GM12878 (cell line): ENCODE data around the gene TUBGCP2. TPM values are rescaled to one million over a fixed set of nuclear protein-coding genes. Genes with fewer than 3 reads are reported as not detected.
A peak's percentile ranks its signal among the peaks of the same experiment; 100 is the strongest.

Experiments
- BCL11A ChIP-seq: IDR thresholded peaks from 2 replicates; pipeline ENCODE4 v1.6.1; 2011; ENCODE audit warnings: low read depth, low read length
- CREB1 ChIP-seq: IDR thresholded peaks from 2 replicates; pipeline ENCODE4 v1.6.1; 2012; ENCODE audit warnings: low read depth, mild to moderate bottlenecking, inconsistent platforms
- ELK1 ChIP-seq: IDR thresholded peaks from 2 replicates; pipeline ENCODE4 v1.6.1; 2012; ENCODE audit warnings: low read depth, low read length, improper control_type of control experiment
- EP300 ChIP-seq, 2 experiments: fragments of 150-350 bp in 1 of 2; IDR thresholded peaks; 2 replicates each; pipeline ENCODE4 v1.6.1; 2011 to 2012; ENCODE audit warnings: low read depth in 2 of 2, low read length in 2 of 2, borderline replicate concordance in 1 of 2, improper control_type of control experiment in 1 of 2, inconsistent platforms in 1 of 2; ENCODE audit not compliant: control insufficient read depth in 1 of 2
- FOXM1 ChIP-seq: IDR thresholded peaks from 2 replicates; pipeline ENCODE4 v1.6.1; 2012; ENCODE audit warnings: low read depth, mild to moderate bottlenecking, inconsistent platforms, low read length, moderate library complexity
- GABPA ChIP-seq: IDR thresholded peaks from 2 replicates; pipeline ENCODE4 v1.6.1; 2014; ENCODE audit warnings: antibody characterized with exemption, low read depth, mild to moderate bottlenecking, inconsistent platforms
- GATAD2B ChIP-seq: fragments of 450-650 bp; conservative IDR thresholded peaks from 2 replicates; pipeline ENCODE4 v1.6.1; 2017; ENCODE audit warnings: low read depth, mild to moderate bottlenecking, moderate library complexity
- HDAC6 ChIP-seq: fragments of 200-600 bp; sonication (generic); IDR thresholded peaks from one replicate; pipeline ENCODE4 v1.8.0; 2017; ENCODE audit warnings: antibody characterized with exemption; ENCODE audit not compliant: unreplicated experiment
- JUND ChIP-seq: IDR thresholded peaks from 2 replicates; pipeline ENCODE4 v1.6.1; 2012; ENCODE audit warnings: low read depth, mild to moderate bottlenecking, low read length, improper control_type of control experiment, moderate library complexity
- MXI1 ChIP-seq: fragments of 150-350 bp; IDR thresholded peaks from 2 replicates; pipeline ENCODE4 v1.6.1; 2011; ENCODE audit warnings: low read depth, mild to moderate bottlenecking, inconsistent platforms, low read length, improper control_type of control experiment
- NFIC ChIP-seq: IDR thresholded peaks from 2 replicates; pipeline ENCODE4 v1.6.1; 2012; ENCODE audit warnings: low read depth, mild to moderate bottlenecking, inconsistent platforms, low read length, moderate library complexity
- NR2F1 ChIP-seq: fragments of 450-650 bp; conservative IDR thresholded peaks from 2 replicates; pipeline ENCODE4 v1.6.1; 2017; ENCODE audit warnings: mild to moderate bottlenecking
- POLR2A ChIP-seq: IDR thresholded peaks from 2 replicates; pipeline ENCODE4 v1.6.1; 2011; ENCODE audit warnings: low read depth, mild to moderate bottlenecking, low read length
- POU2F2 ChIP-seq: IDR thresholded peaks from 3 replicates; pipeline ENCODE4 v1.6.1; 2011; ENCODE audit warnings: low read depth, mild to moderate bottlenecking, low read length, borderline replicate concordance
- RB1 ChIP-seq: fragments of 450-650 bp; formaldehyde crosslinking; IDR thresholded peaks from 2 replicates; pipeline ENCODE4 v1.6.1; 2017; ENCODE audit warnings: mild to moderate bottlenecking, borderline replicate concordance
- RFX5 ChIP-seq: IDR thresholded peaks from 2 replicates; pipeline ENCODE4 v1.6.1; 2011; ENCODE audit warnings: low read depth, low read length, improper control_type of control experiment
- RUNX3 ChIP-seq: IDR thresholded peaks from 2 replicates; pipeline ENCODE4 v1.6.1; 2012; ENCODE audit warnings: low read length, inconsistent platforms
- SIN3A ChIP-seq: IDR thresholded peaks from 2 replicates; pipeline ENCODE4 v1.6.1; 2012; ENCODE audit warnings: low read depth, low read length, improper control_type of control experiment
- SIX5 ChIP-seq: IDR thresholded peaks from 2 replicates; pipeline ENCODE4 v1.6.1; 2011; ENCODE audit warnings: mild to moderate bottlenecking, low read depth, low read length, moderate library complexity; ENCODE audit not compliant: severe bottlenecking
- SKIL ChIP-seq: fragments of 450-650 bp; IDR thresholded peaks from 2 replicates; pipeline ENCODE4 v1.6.1; 2017; ENCODE audit warnings: mild to moderate bottlenecking, low read depth, inconsistent platforms; ENCODE audit not compliant: poor library complexity, severe bottlenecking
- SMARCA5 ChIP-seq: fragments of 450-650 bp; IDR thresholded peaks from 2 replicates; pipeline ENCODE4 v1.6.1; 2017; ENCODE audit warnings: mild to moderate bottlenecking
- SP1 ChIP-seq: IDR thresholded peaks from one replicate; pipeline ENCODE4 v1.6.1; 2011; ENCODE audit warnings: low read depth, low read length
- STAT3 ChIP-seq: IDR thresholded peaks from 2 replicates; pipeline ENCODE4 v1.6.1; 2011; ENCODE audit warnings: low read depth, low read length, improper control_type of control experiment
- TAF1 ChIP-seq: IDR thresholded peaks from 2 replicates; pipeline ENCODE4 v1.6.1; 2011; ENCODE audit warnings: mild to moderate bottlenecking, low read depth, low read length, borderline replicate concordance
- TCF3 ChIP-seq: IDR thresholded peaks from 2 replicates; pipeline ENCODE4 v1.6.1; 2012; ENCODE audit warnings: low read depth, mild to moderate bottlenecking, low read length, borderline replicate concordance; ENCODE audit not compliant: insufficient read depth
- ZNF207 ChIP-seq: fragments of 450-650 bp; IDR thresholded peaks from 2 replicates; pipeline ENCODE4 v1.6.1; 2014; ENCODE audit warnings: antibody characterized with exemption, mild to moderate bottlenecking, borderline replicate concordance
- polyA plus RNA-seq, 11 experiments: library from polyadenylated mRNA; depleted of rRNA in 4 of 11; unstranded in 6 of 11; stranded (reverse) in 5 of 11; fragments of >200 nt; fragmentation: Nextera tagmentation in 4 of 11; fragmentation: Illumina TruSeq in 1 of 11; extraction: Ambion mirVana in 4 of 11; extraction: Trizol in 1 of 11; gene quantifications; 1 replicate in 1 of 11; 2 replicates in 10 of 11; pipeline versions ENCODE4 v1.2.1 to v1.2.3, GENCODE V29; 2011 to 2016; ENCODE audit warnings: inconsistent platforms in 2 of 11, missing spikeins in 2 of 11, low read depth in 1 of 11
- total RNA-seq, 4 experiments: library from RNA; depleted of rRNA in 3 of 4; stranded (reverse); fragments of >200 nt in 3 of 4; fragmentation: Illumina TruSeq in 1 of 4; extraction: Trizol in 1 of 4; gene quantifications; 2 replicates each; pipeline versions ENCODE4 v1.2.1 to v1.2.3, GENCODE V29; 2013 to 2021
- TF ChIP-seq, protein P1 (sequence below), 3 experiments: IDR thresholded peaks in 2 of 3; conservative IDR thresholded peaks in 1 of 3; 2 replicates each; pipeline ENCODE4 v1.5.1; 2011; ENCODE audit warnings: low read depth in 3 of 3, low read length in 3 of 3, mild to moderate bottlenecking in 3 of 3, control low read depth in 2 of 3, moderate library complexity in 2 of 3, inconsistent platforms in 1 of 3, mixed read lengths in 1 of 3; ENCODE audit not compliant: control insufficient read depth in 2 of 3, insufficient read depth in 1 of 3; ENCODE audit errors: extremely low read depth in 1 of 3

The TUBGCP2 gene
- total and polyA plus RNA-seq, 10 of the 15 experiments (the other 5 are each of a cell fraction or from before 2014, with no cell fraction given): 4.8 to 47.1 (median 34.7) TPM

GRCh38 chr10:133308421-133309099 is at the start of gene TUBGCP2, which contains the start of gene ZNF511 (continued):
- TF ChIP-seq NFIC: no peak
- 0 out of 2 replicates have a peak, but pooled peaks have one; percentile 46 for TF ChIP-seq TCF3
- TF ChIP-seq JUND: no peak
- peak; percentile 84 for TF ChIP-seq GABPA
- TF ChIP-seq BCL11A: no peak
- TF ChIP-seq, protein P1, sequence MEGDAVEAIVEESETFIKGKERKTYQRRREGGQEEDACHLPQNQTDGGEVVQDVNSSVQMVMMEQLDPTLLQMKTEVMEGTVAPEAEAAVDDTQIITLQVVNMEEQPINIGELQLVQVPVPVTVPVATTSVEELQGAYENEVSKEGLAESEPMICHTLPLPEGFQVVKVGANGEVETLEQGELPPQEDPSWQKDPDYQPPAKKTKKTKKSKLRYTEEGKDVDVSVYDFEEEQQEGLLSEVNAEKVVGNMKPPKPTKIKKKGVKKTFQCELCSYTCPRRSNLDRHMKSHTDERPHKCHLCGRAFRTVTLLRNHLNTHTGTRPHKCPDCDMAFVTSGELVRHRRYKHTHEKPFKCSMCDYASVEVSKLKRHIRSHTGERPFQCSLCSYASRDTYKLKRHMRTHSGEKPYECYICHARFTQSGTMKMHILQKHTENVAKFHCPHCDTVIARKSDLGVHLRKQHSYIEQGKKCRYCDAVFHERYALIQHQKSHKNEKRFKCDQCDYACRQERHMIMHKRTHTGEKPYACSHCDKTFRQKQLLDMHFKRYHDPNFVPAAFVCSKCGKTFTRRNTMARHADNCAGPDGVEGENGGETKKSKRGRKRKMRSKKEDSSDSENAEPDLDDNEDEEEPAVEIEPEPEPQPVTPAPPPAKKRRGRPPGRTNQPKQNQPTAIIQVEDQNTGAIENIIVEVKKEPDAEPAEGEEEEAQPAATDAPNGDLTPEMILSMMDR (IDR thresholded peaks at IDR 0.05 in 2 of 3, conservative IDR thresholded peaks at IDR 0.05 in 1 of 3; ENCODE audit: control insufficient read depth in 2 of 3, extremely low read depth in 1 of 3, insufficient read depth in 1 of 3, low read depth in 3 of 3, low read length in 3 of 3): peak in 2 of 3 experiments; percentile 18 to 20; a peak in 3 of 6 replicates
- peak; percentile 65; the same call in 1 of the 3 replicates for TF ChIP-seq POU2F2
- TF ChIP-seq POLR2A: peak; percentile 79
- TF ChIP-seq RUNX3: 0 out of 2 replicates have a peak, but pooled peaks have one; percentile 44
- no peak for TF ChIP-seq HDAC6
- TF ChIP-seq FOXM1: no peak
- TF ChIP-seq NR2F1: peak; percentile 81
- TF ChIP-seq MXI1: no peak; the same call in none of the 2 replicates
- TF ChIP-seq STAT3: no peak
- peak; percentile 85; the same call in 1 of the 2 replicates for TF ChIP-seq ZNF207
- 0 out of 4 replicates have a peak, but pooled peaks of 1 of the 2 experiments have one; percentile 27 for TF ChIP-seq EP300 (IDR thresholded peaks at IDR 0.05; ENCODE audit: borderline replicate concordance in 1 of 2, control insufficient read depth in 1 of 2, low read depth in 2 of 2, low read length in 2 of 2)
- 0 out of 2 replicates have a peak, but pooled peaks have one; percentile 41 for TF ChIP-seq ELK1
- TF ChIP-seq SIX5: peak; percentile 37
- peak; percentile 86 for TF ChIP-seq SMARCA5
- no peak for TF ChIP-seq RFX5
- peak; percentile 85 for TF ChIP-seq CREB1
- TF ChIP-seq GATAD2B: peak; percentile 92
- peak; percentile 48; the same call in 1 of the 2 replicates for TF ChIP-seq SIN3A
- no peak for TF ChIP-seq SKIL
- peak; percentile 51 for TF ChIP-seq SP1
- peak; percentile 52; the same call in 1 of the 2 replicates for TF ChIP-seq TAF1
- TF ChIP-seq RB1: peak; percentile 83; the same call in 1 of the 2 replicates
